ENCODE measurements around the gene NOTUM.

Gene NOTUM

DNA sequence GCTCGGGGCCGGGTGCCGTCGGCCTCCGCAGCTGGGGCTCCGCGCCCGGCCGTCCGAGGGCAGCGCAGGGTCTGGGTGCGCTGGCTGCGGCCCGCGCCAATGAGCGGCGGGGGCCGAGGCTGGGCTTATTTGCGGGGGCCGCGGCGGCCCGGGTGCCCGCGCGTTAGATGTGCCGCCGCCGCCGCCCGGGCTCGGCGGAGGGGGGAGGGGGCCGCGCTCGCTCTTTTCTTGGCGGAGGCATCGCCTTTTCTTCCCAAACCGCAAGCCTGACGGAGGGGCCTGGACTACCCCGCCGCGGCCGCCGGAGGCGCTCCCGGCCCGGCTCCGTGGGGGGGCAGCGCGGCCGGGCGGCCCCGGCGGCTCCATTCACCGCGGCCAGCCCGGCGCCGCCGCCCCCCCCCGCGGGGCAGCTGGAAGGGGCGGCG lies at the start of gene NOTUM:
Gene NOTUM, minus strand, starts transcription at position 101 of the 425 bp plus-strand sequence. CDS start 278 bp downstream, outside the sequence.
- peak; percentile 55 for DNase-seq

DNA sequence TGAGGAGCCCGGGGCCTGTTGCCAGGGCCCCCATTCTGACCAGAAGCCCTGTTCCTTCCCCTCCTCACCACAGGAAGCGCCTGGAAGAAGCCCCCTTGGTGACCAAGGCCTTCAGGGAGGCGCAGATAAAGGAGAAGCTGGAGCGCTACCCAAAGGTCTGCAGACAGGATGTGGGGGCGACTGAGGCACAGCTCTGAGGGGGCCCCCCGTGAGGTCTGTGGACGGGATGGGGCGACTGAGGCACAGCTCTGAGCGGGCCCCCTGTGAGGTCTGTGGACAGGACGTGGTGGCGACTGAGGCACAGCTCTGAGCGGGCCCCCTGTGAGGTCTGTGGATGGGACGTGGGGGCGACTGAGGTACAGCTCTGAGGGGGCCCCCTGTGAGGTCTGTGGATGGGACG lies 48.4 kb upstream of the NOTUM start:
- no peak for DNase-seq

DNA sequence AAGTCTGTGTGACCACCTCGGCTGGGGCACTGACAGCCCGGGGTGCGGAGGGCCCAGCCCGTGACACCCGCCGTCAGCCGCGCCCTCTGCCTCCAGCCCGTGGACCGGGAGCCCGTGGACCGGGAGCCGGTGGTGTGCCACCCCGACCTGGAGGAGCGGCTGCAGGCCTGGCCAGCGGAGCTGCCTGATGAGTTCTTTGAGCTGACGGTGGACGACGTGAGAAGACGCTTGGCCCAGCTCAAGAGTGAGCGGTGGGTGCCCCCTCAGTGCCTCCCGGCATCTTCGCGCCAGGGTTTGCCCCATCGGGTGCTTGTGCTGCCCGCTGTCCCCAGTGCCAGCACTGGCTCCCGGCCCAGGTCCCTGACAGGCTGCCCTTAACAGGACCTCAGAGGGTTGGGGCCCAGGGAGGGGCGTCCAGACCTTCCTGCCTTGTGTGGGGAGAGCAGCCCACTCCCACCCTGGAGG lies 48.0 kb upstream of the NOTUM start:
- no peak for DNase-seq

DNA sequence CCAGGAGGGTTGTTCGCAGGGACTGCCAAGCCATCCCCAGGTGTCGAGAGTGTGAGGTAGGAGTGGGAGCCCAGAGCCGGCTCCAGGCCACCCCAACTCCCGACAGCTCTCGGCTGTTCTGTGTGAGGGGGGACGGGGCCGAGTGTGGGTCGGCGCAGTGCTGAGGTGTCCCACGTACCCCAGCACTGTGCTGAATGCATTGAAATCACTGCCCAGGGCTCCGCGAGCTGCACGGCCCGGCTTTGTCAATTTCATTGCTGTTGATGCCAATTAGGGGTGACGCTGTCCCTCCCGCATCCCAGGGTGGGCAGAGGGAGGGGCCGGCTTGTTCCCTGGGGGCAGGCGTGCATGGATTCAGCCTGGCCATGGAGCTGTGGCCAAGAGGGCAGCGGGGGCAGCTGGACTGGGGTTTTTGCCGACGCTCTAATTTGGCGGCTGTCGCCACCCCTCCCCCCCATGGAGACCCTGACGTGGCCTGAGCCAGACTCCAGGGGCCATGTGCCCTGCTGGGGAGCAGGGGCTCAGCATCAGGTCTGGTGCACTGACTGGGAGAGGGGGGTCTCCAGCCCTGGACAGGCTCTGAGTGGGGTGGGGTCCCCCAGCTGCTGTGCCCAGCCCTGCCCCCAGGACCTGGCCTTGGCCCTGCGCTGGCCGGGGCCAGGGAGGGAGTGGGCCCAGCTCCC lies 47.4 kb upstream of the NOTUM start:
- DNase-seq, result no peak

DNA sequence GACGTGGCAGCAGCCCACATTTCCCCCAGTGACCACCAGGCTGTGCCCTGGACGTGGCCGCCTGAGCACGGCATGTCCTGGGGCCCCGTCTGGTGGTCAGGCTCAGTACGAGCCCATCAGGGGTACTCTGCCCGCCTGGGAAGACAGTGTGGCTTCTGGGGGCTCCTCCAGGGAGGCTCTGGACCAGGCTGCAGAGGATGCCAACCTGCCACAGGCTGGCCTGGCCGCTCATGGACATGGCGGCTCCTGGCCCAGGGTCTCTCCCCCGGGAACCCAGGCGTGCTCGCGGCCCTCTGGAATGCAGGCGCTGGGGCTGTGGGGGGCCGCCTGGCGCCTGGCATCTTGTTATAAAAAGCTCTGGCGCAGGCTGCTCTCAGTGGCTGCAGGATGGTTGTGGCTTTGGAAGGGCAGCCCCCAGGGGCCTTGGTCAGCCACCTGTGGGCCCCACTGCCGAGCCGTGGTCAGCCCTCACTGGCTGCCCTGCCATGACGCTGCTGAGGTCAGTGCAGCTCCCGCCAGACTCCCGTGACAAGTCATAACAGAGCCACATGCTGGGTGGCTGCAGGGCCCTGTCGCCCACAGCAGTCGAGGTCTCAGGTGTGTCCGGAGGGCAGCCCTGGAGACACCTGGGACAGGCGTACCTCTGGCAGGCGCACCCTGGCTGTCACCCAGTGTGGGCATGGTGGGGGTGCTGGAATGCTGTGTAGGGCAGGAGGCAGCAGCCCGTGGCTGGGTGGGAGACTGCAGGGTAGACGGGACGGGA lies 46.7 kb upstream of the NOTUM start:
- no peak for DNase-seq

DNA sequence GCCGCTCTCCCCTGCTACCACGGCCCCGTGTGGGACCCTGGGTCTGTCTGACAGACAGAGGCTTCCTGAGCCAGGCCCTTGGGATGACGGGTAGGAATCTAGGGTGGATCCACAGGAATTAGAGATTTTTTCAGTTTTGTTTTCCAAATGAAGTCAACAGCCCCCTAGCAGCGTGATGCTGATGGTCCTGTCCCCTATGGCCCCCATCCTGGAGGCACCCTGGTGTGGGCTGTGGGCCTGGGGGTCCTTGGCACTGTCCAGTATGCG lies 46.2 kb upstream of the NOTUM start:
- no peak for DNase-seq

DNA sequence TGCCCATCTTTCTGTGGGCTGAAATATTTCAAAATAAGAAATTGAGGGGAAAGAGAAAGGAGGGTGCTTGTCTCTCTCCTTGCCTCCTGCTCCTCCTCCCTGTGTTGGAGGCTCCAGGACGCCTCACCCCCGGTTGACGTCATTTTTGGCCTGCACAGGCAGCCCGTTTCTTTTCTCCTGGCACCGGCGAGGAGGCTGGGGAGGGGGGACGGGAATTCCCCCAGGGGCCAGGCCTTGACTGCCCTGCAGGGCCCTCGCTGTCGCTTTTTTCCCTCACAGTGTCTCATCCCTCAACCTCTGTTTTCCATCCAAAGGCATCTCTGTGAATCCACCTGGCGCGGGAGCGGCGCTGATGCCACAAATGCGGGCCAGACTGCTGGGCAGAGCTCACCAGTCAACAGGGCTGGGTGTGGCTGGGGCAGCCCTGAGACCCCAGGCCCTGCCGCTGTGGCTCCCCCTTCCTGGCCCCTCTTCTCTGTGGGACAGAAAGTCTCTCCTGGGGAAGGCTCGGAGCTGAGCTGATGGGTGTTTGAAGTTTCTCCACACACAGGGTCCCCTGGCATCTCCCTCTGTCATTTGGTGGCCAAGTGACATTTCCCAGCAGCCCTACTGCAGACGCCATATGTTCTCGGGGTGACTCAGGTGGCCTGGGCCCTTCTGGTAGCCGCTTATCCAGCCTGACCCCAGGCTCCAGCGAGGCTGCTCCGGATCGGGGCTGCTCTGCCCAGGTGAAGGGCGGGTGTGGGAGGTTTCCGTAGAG lies 45.7 kb upstream of the NOTUM start:
- DNase-seq, result no peak

DNA sequence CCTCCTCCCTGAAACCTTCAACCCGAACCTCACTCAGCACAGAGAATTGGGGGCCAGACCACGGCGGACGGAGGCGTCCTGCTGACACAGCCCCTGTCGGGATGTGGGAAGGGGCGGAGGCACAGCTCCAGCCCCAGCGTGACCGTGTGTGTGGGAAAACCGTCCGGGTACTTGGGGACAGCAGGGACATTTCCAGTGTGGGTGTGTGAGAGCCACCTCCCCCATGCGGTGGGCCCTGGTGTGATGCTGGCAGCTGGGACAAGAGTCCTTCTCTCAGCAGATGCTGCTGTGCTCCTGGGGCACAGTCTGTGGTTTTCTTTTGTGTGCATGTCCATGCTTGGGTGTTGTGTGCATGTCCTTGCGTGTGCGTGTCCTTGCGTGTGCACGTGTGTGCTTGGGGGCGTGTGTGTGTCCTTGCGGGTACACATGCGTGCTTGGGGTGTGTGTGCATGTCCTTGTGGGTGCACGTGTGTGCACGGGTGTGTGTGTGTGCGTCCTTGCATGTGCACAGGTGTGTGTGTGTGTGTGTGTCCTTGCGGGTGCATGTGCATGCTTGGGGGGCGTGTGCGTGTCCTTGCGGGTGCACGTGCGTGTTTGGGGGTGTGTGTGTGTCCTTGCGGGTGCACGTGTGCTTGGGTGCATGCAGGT lies 44.8 kb upstream of the NOTUM start:
- DNase-seq, result no peak

DNA sequence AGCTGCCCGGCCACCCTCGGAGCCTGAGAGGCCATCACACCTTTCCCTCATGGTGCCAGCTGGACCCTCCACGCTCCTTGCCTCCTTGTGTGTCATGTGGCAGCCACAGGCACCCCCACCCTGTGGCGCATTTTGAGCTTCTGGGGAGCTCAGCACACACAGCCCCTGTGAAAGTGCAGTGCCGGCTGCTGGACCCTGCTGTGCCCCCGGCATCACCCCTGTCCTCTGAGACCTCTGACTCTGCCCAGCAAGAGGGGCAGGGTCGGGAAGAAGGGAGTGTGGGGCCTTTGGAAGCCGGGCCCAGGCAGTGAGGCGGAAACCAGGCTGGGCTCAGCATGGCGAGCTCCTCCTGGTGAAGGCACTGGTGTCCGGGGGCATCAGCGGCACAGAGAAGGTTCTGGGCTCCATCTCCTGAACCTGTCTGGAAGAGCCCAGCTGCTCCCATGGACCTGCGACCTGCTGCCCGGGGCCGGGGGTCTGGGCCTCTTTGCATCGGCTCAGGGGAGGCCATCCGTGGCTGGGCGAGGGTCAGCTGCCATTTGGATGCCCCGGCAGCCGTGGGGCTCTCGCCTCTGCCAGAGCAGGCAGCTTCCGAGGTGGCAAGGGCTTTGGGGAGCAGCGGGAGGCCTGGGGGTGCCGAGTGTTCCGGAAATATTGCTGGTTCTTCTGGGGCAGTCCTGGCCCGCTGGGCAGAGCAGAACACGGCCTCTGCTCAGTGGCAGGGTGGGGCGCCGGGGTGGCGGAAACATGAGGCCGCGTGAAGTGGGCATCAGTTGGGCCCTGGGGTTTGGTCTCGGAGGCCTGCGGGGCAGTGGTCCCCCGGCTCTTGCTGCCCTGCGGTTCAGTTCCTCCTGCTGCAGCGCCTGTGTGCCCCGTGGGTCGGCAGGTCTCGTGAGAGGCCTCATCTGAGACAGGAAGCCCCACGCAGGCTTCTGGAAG lies 43.8 kb upstream of the NOTUM start:
- DNase-seq, result no peak

DNA sequence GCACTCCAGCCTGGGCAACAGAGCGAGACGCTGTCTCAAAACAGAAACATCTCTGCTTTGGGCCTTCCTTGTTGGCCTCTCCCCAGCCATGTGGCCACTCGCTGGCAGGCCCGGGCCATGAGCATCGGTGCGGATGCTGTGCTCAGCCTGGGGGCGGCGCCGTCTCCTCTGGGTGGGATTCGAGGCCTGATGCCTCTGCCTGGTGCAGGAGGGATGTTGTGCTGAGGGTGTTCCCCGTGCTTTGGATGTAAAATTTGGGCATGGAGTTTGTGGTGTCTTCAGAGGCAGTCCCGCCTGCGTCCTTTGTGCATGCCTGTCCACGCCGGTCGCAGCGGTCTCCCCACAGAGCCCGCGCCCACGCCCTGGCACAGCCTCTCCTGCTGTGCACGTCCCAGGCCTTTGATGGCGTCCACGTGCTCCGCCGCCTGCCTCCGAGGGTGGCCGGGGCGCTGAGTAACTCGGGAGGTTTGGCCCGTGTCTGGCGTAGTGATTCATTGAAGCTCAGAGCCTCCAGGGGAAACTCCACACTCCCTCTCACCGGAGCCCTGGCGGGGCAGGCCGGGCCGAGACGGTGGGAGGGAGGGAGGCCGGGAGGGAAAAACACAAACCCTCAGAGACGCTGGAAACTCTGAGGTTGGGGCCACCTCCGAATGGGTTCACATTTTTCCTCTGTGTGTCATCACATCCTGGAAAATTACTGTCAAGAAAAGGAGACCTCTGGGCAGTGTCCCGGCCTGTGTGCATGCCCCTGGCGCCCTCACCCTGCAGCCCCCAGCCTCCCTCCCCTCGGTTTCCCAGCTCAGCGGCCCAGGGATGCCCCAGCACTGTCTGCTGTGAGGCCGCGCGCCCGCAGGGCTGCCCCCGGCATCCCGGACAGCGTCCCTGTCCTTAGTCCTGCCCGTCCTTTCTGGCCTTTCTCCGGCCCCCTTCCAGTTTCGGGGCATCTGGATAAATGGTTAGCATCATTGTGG lies 42.7 kb upstream of the NOTUM start:
- no peak for DNase-seq

DNA sequence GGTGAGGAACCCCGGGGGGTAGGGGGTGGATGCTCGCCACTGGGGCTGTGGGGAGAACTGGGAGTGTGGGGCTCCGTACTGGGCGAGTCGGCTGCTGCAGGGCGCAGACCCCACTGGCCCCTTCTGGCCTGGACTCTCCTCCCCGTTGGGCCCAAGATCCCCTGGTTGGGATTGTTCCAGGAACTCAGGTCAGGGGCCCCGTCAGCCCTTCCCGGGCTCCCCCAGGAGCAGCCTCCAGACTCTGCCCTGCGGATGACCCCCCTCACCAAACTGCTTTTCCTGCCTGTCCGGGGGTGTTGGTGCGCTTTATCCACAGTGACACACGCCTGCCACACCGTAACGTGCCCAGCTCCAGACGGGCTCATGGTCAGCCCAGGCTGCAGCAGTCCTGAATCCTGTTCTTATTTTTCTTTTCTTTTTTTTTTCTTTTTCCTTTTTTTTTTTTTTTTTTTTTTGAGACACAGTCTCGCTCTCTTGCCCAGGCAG lies 40.6 kb upstream of the NOTUM start:
- no peak for DNase-seq

DNA sequence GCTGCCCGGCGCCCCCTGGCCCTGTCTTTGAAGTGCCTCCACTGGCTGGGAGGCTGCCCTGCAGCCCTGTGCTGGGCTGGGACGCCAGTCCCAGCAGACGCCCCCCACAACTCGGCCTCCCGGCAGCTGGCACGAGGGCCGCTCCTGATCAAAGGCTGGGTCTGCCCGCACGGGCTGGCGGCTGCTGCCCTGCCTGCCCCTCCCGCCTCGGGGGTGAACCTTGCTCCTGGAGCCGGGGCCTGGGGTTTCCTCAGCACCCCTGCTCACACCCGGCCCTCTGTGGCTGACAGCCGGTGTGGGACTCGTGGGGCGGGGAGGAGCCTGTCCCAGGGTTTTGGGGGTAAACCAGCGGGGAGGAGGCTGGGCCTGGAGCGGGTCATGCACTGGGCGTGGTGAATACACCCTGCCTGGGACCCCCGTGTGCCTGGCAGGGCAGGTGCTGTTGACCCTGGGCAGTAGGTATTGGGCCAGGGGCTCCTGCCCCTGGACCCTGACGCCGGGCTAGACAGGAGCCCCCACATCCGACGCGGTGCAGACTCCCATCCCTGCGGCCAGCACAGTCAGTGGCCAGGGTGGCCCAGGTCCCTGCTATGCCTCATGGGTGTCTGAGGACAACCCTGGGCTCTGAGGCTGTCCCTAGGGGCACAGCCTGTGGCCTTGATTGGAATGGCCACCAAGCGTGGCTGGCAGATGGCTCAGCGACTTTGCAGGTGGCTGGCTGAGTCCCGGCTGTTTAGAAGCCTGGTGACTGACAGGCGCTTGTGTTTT lies 40.0 kb upstream of the NOTUM start:
- DNase-seq, result no peak

DNA sequence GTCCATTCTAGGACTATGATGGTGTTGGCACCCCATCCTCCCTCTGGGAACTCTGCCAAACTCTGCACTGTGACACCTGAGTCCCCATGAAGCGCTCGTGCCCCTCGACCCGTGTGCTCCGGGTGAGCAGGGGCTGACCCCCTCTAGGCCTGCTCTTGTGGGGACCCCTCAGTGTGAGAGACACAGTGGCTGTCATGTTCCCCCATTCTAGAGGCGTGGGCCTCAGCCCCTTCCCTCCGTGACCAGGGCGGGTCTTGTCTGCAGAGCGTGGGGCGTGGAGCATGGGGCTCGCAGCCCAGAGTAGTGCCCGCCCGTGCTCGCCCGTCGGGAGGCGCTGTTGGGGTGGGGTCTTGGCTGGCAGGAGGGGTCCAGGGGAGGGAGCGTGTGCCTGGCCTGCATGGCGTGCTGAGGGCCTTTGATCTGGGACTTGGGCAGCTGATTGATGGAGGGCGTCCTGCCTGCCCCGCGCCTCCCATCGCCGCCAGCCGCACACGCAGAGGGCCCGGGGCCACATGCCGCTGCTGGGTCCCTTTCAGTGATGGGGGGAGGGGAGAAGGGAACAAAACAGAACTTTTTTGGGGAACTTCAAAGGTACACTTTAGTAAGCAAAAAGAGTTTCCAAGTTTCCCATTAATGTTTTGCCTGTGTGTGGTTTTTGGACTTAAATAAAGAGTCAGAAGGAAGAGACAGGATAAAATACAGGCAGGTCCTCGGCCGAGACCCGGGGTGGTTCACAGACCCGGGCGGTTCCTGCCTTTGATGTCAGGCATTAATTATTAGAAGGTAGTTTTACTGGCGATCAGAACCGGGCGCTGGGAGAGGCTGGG lies 39.2 kb upstream of the NOTUM start:
- DNase-seq, result no peak

DNA sequence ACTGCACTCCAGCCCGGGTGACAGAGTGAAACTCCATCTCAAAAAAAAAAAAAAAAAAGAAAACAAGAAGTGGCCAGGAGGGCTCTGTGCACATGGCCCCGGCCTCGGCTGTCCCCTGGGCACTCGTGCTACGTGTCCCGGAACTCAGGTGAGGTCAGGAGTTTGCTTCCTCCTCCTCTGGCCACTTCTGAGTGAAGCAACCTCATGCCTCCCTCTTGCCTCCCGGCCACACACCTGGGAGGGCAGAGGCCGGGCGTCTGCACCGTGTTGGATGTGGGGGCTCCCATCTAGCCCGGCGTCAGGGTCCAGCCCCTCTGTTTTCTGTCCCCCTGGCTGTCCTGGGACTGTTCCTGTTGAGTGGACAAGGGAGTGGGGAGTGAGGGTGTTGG lies 38.6 kb upstream of the NOTUM start:
- DNase-seq, result no peak

DNA sequence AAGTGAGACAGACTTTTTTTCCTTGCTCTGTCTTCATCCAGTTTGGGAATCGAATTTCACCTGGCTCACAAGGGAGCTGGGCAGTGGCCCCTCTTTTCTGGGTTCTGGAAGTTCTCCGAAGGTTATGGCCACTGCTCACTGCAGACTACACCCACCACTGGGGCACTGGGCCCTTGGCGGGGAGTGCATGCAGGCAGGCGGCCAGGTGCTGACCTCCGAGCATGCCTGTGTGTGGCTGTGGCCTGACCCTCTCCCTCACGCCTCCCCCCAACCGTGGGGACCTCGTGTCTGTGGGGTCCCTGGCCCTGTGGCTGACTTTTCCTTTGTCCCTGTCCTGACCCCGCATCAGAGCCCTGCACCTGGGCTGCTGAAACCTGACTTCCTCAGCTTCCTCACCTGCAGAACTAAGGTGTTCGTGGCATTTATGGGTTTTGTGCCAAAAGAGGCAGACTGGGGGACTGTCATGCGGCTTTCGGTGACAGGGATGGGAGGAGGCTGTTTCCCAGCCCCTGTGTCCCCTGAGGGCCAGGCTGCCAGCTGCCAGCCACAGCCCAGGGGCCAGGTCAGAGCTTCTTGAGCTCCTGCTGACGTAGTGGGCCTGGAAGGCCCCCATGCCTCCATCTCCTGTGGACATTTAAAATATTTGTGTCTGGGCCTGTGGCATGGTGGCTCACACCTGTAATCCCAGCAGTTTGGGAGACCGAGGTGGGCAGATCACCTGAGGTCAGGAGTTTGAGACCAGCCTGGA lies 37.9 kb upstream of the NOTUM start:
- DNase-seq, result no peak

DNA sequence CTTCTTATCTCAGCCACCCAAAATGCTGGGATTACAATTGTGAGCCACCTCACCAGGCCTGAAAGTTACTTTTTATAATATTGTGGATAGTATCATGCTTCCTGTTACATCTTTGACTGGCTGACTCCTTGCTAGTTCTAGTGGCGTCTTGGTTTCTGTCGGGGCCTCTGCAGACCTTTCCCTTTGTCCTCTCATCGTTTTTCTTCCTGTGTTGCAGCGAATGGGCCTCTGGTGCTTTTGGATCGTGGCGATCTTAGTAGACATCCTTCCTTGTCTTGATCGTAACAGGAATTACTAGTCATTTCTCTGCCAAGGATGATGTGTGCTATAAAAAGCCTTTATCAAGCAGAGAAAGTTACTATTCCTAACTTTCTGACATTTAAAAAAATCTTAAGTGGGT lies 37.2 kb upstream of the NOTUM start:
- DNase-seq, result no peak

DNA sequence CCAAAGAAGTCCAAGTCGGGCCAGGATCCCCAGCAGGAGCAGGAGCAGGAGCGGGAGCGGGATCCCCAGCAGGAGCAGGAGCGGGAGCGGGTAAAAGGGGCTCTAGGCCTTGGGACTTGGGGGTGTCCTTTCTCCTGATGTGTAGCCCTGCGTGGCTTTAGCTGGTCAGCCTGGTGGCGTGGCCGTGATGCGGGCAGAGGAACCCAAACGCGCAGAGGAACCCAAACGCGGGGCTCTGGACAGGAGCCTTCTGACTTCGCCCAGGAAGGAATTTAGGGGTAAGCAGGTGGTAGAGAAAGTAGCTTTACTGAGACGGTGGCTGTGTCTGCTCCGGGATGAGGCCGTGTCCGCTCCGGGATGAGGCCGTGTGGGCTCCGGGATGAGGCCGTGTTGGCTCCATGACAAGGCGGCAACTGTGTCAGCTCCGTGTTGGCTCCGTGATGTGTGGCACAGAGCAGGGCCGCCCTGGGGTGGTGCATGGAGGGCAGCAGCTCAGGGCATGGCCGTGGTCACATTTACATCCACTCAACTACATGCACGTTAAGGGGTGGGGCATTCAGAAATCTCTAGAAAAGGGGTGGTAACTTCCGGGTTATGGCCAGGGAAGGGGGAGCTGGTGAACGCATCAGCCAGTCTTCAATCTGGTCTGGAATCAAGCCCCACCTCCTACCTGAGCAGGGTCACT lies 35.9 kb upstream of the NOTUM start:
- no peak for DNase-seq

DNA sequence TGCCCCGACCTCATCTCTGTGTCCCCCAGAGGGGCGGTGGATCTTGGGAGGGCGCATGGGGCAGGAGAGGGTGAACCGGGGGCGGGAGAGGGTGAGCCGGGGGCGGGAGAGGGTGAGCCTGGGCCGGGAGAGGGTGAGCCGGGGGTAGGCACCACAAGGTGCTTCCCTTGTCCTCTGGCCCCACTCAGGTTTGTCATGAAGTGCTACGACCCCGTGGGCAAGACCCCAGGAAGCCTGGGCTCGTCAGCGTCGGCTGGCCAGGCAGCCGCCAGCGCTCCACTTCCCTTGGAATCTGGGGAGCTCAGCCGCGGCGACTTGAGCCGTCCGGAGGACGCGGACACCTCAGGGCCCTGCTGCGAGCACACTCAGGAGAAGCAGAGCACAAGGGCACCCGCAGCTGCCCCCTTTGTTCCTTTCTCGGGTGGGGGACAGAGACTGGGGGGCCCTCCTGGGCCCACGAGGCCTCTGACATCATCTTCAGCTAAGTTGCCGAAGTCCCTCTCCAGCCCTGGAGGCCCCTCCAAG lies 35.3 kb upstream of the NOTUM start:
- no peak for DNase-seq

All from COR-L47 (cell line).